ENCODE data around the gene GYS1. TPM values are rescaled to one million over a fixed set of nuclear protein-coding genes. Genes with fewer than 3 reads are reported as not detected.

GYS1 gene
- total and polyA plus RNA-seq, 2 experiments from 2014 or later = 155 to 195 TPM

- Histone ChIP-seq H3K36me3 (no peaks in the 10 kb centered on the region), H3K4me1 (ENCODE audit: low read depth) (no peaks in the 10 kb centered on the region), H3K9me3 (ENCODE audit: low read depth) (no peaks in the 10 kb centered on the region), H3K27ac (no peak overlapping the region), H3K4me3 (no peak overlapping the region), H3K27me3 (no peaks in the 10 kb centered on the region)
- TF ChIP-seq CTCF (IDR thresholded peaks at IDR 0.05; ENCODE audit: low read depth, low read length) = no peak
- no peak for DNase-seq (ENCODE audit: low read depth in 1 of 2, low spot score in 1 of 2)
Measured at GRCh38 chr19:48950159-48950558, 43.0 kb downstream of the GYS1 start.

GRCh38 chr19:48947258-48947542 lies 45.9 kb downstream of the GYS1 start:
- no peaks in the 10 kb centered on the region for H3K36me3 ChIP-seq
- TF ChIP-seq CTCF (IDR thresholded peaks at IDR 0.05; ENCODE audit: low read depth, low read length) = no peak
- no peaks in the 10 kb centered on the region for H3K27me3 ChIP-seq
- H3K4me3 ChIP-seq = no peak overlapping the region
- no peak for DNase-seq (ENCODE audit: low read depth in 1 of 2, low spot score in 1 of 2)
- no peaks in the 10 kb centered on the region for H3K9me3 ChIP-seq (ENCODE audit: low read depth)
- H3K4me1 ChIP-seq (ENCODE audit: low read depth) = no peaks in the 10 kb centered on the region
- no peak overlapping the region for H3K27ac ChIP-seq

DNA sequence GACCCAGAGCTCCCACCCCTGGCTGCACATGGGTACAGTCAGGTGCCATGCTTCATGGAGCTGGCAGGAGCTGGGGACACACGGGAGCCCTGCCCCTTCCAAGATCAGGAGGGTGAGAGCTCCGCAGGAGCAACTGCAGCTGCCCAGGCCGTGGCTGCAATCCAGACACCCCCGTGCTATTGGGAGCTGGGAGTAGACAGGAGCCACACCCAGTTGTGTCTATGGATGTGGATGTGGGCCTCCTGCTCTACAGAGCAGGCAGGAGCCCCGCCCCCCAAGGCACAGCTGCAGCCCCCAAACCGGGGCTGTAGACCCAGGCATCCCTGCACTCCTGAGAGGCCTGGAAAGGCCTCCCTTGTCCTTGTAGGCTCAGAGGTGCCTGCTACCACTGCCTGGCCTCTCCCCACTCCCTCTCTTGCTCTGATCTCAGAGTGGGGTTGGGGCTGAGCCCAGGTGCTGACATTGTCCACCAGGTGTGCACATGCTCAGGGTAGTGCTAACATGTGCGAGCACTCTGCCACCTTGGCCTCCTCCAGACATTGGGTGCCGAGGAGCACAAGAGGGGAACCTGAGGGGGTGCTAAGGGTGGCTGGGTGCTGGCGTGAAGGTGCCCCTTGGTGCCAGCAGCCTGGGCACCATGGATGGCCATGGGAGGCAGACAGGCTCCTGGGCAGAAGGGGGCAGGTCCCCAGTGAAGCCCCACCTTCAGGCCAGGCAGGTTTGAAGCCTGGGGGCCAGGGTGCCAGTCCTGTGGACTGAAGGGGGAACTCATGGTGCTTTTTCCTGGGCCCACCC lies 46.4 kb downstream of the GYS1 start:
- H3K27ac ChIP-seq = no peak overlapping the region
- no peaks in the 10 kb centered on the region for H3K27me3 ChIP-seq
- H3K4me3 ChIP-seq = no peak overlapping the region
- no peaks in the 10 kb centered on the region for H3K36me3 ChIP-seq
- no peaks in the 10 kb centered on the region for H3K9me3 ChIP-seq (ENCODE audit: low read depth)
- DNase-seq (ENCODE audit: low read depth in 1 of 2, low spot score in 1 of 2) = no peak
- H3K4me1 ChIP-seq (ENCODE audit: low read depth) = no peaks in the 10 kb centered on the region
- TF ChIP-seq CTCF (IDR thresholded peaks at IDR 0.05; ENCODE audit: low read depth, low read length) = no peak

GRCh38 chr19:48945817-48946216 lies 47.3 kb downstream of the GYS1 start:
- no peaks in the 10 kb centered on the region for H3K27me3 ChIP-seq
- H3K9me3 ChIP-seq (ENCODE audit: low read depth) = no peaks in the 10 kb centered on the region
- H3K4me3 ChIP-seq = no peak overlapping the region
- H3K4me1 ChIP-seq (ENCODE audit: low read depth) = no peaks in the 10 kb centered on the region
- no peak overlapping the region for H3K27ac ChIP-seq
- no peak for TF ChIP-seq CTCF (IDR thresholded peaks at IDR 0.05; ENCODE audit: low read depth, low read length)
- DNase-seq (ENCODE audit: low read depth in 1 of 2, low spot score in 1 of 2) = no peak
- H3K36me3 ChIP-seq = no peaks in the 10 kb centered on the region

GRCh38 chr19:48945415-48945814 lies 47.7 kb downstream of the GYS1 start:
- no peak for DNase-seq (ENCODE audit: low read depth in 1 of 2, low spot score in 1 of 2)
- TF ChIP-seq CTCF (IDR thresholded peaks at IDR 0.05; ENCODE audit: low read depth, low read length) = no peak
- Histone ChIP-seq H3K36me3 (no peaks in the 10 kb centered on the region), H3K27me3 (no peaks in the 10 kb centered on the region), H3K9me3 (ENCODE audit: low read depth) (no peaks in the 10 kb centered on the region), H3K4me1 (ENCODE audit: low read depth) (no peaks in the 10 kb centered on the region), H3K4me3 (no peak overlapping the region), H3K27ac (no peak overlapping the region)

All from cardiac muscle cell (in vitro differentiated cells and primary cell).